ENCODE measurements around the gene IGF2R.
"Not testable (repeated sequence)": the region's sequence is repeated elsewhere in the genome, so short reads cannot be mapped to it uniquely, and the experiment has no call there.

The IGF2R gene

GRCh38 chr6:159968295-159969203 lies at the start of gene IGF2R:
Gene IGF2R, plus strand, starts transcription at chr6:159969082. Its CDS starts 165 bp downstream, at chr6:159969247.
- DNase-seq, result peak; percentile 96

- no peak for DNase-seq
Measured at GRCh38 chr6:159919800-159920199, 49.1 kb upstream of the IGF2R start.

DNA sequence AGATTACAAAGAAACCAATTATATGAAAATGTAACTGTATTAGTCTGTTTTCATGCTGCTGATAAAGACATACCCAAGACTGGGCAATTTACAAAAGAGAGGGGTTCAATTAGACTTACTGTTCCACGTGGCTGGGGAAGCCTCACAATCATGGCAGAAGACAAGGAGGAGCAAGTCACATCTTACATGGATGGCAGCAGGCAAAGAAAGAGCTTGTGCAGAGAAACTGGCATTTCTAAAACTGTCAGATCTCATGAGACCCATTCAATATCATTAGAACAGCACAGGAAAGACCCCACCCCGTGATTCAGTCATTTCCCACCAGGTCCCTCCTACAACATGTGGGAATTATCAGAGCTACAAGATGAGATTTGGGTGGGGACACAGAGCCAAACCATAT lies 44.7 kb upstream of the IGF2R start:
- not testable (repeated sequence) for DNase-seq

DNA sequence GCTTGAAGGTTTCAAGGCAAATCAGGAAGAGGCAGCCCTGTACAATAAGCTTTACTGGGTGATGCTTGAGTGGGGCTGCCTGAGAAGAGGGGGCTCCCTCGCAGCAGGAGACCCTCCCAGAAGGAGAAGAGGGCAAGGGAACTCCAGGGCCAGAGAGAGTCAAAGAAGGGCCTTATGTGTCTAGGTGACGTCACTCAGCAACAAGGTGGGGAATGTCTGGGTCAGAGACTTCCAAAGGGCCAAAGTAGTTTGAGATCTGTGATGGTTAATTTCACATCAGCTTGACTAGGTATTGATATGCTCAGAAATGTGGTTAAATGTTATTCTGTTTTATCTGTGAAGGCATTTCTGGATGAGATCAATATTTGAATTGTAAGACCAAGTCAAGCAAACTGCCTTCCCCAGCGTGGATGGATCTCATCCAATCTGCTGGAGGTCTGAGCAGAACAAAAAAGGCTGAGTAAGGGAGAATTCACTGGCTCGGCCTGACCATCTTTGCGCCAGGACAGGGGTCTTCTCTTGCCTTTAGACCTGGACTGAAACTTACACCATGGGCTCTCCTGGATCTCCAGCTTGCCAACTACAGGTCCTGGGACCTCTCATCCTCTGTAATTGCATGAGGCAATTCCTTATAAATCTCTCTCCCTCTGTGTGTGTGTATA lies 42.2 kb upstream of the IGF2R start:
- no peak for DNase-seq

- DNase-seq, result peak; percentile 65
Measured at GRCh38 chr6:159929819-159930218, 39.1 kb upstream of the IGF2R start.

GRCh38 chr6:159931112-159931511 lies 37.8 kb upstream of the IGF2R start:
- no peak for DNase-seq

DNA sequence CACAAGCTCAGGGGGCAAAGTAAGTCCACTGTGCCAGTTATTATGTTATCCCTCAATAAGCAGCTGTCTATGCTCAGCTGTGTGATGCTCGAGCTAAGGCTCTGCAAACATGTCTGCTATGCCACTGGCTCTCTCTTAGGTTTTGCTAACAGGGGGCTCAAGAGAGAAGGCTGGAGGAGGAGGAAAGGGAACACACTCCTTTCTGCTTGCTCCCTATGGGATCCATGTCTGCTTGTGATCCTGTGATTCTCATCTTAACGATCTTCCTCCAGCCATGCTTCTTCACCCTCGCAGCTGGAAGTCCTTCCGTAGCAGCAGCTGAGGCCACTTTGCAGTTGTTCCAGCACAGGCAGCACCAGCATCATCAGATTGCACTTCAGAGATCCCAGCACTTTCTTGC lies 37.0 kb upstream of the IGF2R start:
- no peak for DNase-seq

- DNase-seq, result no peak
Measured at GRCh38 chr6:159933077-159933476, 35.8 kb upstream of the IGF2R start.

GRCh38 chr6:159934181-159934580 lies 34.7 kb upstream of the IGF2R start:
- no peak for DNase-seq

GRCh38 chr6:159935065-159935464 lies 33.8 kb upstream of the IGF2R start:
- no peak for DNase-seq

GRCh38 chr6:159935633-159936032 lies 33.2 kb upstream of the IGF2R start:
- DNase-seq, result no peak

- DNase-seq, result no peak
Measured at GRCh38 chr6:159939591-159940016, 29.3 kb upstream of the IGF2R start.

DNA sequence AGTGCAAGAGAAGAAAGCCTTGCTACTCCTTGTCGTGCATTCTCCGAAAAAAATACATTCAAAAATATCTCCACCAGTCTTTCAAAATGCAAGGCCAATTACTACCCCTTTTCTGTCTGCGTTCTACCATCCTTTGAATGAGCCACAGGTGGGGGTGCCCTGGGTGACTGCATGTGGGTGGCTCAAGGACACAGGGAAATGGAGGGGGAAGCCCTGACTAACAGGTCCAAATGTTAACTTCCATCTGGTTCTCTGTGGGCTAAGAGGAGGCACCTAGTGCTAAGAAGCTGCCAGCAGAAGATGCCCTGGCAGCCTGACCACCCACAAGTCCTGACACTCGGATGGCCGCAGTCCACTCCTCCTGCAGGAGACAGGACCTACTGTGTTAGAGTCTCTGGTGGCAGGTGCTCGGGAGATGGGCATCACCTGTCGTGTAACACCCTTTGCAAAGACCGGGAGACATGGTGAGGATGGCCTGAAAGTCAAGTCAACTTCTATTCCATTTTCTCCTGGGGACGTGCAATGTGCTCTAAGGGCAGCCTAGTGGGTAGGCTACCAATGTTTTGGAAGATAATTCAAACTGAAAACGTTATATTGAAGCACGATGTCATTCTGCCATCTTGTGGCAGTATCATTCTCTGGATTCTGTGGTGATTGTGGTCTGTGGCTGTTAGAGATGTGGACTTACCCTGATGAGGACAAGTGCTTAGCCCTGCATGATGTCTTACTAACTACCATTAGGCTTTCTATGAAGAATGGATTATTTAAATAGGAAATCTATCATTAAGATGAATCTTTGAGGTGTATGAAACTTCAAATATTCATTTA lies 27.4 kb upstream of the IGF2R start:
- no peak for DNase-seq

DNA sequence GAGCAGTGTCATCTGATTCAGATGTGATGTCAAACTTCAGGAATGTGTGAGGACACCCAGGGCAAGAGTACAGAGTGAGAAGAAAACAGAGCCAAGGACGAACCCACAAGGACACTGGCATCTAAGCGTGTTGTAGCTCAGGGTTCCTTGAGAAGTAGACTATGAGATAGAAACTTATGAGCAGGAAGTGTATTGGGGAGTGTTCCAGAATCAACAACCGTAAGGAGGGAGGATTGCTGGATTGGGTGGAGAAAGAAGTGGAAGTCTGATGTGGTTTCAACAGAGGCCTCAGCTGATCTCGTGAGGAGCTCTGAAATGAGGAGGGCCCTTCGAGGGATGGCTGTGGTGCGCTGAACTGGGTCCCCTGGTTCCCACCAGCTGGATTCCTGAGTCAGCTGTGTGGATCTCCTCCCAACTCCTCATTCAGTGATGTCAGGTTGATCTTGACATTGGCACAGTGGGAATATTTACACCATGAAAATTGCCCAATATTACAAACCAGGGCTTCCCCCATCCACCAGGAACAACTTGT lies 25.7 kb upstream of the IGF2R start:
- no peak for DNase-seq

DNA sequence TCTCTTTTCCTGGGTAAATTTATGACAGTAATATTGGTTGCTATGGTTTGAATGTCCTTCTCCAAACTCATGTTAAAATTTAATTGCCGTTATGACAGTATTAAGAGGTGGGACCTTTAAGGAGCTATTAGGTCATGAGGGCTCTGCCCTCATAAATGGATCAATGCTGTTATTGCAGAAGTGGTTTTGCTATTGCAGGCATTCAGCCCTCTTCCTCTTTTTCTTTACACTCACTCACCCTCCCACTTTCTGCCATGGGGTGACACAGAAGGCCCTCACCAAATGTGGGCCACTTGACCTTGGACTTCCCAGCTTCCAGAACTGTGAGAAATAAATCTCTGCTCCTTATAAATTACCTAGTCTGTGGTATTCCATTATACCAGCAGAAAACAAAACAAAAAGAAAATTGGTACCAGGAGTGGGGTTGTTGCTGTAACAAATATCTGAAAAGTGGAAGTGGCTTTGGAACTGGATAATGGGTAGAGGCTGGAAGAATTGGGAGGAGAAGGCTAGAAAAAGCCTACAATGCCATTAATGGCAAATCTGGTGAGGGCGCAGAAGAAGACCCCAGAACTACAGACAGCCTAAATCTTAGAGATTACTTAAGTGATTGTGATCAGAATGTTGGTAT lies 24.8 kb upstream of the IGF2R start:
- DNase-seq, result no peak

DNA sequence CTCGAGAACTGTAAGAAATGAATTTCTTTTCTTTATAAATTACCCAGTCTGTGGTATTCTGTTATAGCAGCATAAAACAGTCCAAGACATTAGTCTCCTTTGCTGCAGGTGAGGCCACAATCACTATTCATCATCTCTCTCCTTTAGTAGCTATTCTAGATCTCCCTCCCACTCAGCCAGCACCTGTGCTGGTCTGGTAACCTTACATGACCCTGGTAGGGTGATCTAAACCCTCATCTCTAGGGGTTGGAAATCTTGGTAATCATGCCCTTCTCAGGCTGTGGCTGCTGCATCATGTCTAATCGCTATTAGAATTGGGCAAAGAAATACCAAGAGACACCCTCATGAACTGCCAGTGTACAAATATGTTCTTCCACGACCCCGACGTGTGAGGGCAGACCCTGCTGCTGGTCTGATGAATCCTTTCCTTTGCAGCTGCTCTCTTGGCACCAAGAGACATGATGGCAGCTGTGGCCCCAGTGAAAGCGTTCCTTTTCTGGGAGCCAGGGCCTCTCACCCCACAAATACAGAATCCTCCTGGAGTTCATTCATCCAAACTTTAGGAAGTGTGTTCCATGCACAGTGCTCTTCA lies 23.0 kb upstream of the IGF2R start:
- DNase-seq, result no peak

DNA sequence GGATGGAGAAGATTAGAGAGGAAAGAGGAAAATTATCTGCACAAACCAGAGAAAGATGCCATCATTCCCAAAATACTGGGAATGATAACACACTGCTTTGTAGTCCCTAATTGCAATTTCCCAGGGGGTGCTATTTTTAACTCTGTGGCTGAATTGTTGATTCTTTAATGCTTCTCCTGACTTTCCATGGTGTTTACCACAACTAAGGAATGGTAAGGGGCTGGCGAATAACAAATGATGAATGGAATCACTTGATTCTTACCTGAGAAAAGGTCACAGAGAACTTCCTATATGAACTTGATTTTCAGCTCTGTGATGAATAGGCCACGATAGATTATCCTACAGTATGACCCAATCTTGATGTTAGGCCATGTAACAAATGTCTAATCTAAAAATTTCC lies 22.0 kb upstream of the IGF2R start:
- DNase-seq, result no peak

DNA sequence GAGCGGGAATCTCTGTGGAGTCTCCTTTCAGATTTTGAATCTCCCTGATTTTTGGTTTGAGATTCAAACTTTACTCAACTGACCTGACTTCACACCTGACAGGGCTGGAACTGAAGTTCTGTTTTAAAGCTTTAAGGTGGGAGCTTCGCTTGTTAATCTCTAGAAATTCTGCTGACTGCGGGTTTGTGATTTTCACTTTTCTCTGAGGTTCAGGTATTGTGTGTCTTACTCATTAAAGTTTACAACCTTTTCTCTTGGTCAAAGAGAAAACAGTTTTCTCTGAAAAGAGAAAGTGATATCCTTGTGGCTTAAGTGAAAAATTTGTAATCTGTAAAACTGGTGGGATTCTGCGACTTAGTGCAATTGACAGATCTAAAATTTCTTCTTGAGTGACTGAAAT lies 20.7 kb upstream of the IGF2R start:
- DNase-seq, result no peak

DNA sequence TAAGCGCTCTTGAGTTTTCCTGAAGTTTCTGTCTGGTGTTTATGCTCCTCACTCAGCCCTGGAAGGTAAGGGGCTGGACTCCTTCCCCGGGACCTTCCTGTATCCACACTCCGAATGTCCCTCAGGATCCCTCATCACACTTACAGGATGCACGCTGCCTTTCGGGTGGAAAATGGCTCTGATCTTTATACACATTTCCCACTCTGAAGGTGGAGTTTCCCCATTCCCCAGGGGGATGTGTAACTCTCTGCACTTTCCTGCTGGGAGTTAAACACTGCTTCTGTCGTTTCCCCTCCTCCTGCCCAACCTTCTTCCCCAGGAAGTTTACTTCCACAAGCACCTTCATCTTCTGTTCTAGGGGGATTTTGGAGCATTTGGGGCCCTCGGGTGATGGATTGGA lies 17.1 kb upstream of the IGF2R start:
- DNase-seq, result no peak

DNA sequence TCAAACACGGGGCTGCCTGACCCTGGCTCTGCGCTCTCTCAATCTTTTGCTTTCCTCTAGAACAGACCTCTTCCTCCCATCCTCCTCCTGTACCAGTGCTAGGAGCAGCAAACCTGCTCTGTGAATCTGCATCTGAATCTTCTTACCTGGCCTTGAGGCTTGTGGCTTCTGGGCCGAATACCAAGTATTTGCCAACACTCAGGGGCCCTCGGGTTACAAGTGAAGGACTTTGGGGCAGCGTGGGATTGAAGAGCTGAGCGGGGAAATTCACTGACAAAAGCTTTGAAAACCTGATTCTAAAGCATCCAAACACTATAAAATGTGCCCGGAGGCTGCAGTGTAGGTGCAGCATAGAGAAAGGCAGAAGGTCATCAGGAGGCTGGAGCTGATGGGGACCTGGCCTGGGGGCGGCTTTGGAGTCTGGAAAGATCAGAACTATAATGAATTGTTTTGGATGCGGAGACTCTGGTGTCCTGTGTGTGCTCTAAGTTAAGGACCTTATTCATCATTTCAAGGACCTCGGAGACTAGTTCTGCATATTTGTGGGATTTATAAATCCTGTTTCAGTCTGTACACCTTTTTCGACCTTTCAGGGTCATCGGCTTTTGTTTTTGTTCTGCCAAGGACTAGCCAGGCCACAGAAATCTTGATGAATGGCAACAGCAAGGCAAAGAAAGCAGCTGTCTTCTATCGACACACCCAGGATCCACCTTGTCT lies 16.4 kb upstream of the IGF2R start:
- DNase-seq, result no peak

GRCh38 chr6:159953091-159953601 lies 15.7 kb upstream of the IGF2R start:
- DNase-seq, result no peak
